Right lobe of liver (tissue), 4 donors: ENCODE results near the gene PRAME.

Experiments used
- POLR2A ChIP-seq: fragments of 450-650 bp; IDR thresholded peaks from one replicate; pipeline ENCODE4 v1.6.1; 2017; ENCODE audit warnings: antibody characterized with exemption, mild to moderate bottlenecking
- TF ChIP-seq, protein P1 (sequence below), 4 donors: fragments of 200-600 bp in 3 of 4; fragments of 450-650 bp in 1 of 4; IDR thresholded peaks; one replicate each; pipeline versions ENCODE4 v1.5.1 to v1.8.0; 2016 to 2022; ENCODE audit warnings: antibody characterized with exemption in 4 of 4, mild to moderate bottlenecking in 2 of 4
- donor health status: DM: no; HTN: no; CAD: no.
- donor health status: DM: no; HTN: no; CAD: no.
- donor health status: DM: no; HTN: yes; CAD: no.

- no peak for TF ChIP-seq POLR2A
- TF ChIP-seq, protein P1, sequence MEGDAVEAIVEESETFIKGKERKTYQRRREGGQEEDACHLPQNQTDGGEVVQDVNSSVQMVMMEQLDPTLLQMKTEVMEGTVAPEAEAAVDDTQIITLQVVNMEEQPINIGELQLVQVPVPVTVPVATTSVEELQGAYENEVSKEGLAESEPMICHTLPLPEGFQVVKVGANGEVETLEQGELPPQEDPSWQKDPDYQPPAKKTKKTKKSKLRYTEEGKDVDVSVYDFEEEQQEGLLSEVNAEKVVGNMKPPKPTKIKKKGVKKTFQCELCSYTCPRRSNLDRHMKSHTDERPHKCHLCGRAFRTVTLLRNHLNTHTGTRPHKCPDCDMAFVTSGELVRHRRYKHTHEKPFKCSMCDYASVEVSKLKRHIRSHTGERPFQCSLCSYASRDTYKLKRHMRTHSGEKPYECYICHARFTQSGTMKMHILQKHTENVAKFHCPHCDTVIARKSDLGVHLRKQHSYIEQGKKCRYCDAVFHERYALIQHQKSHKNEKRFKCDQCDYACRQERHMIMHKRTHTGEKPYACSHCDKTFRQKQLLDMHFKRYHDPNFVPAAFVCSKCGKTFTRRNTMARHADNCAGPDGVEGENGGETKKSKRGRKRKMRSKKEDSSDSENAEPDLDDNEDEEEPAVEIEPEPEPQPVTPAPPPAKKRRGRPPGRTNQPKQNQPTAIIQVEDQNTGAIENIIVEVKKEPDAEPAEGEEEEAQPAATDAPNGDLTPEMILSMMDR (IDR thresholded peaks at IDR 0.05), result no peak
These were observed 11.8 kb downstream of the PRAME start for GRCh38 chr22:22547226-22547625.
